GM12878 (cell line): ENCODE measurements around the gene PLB1. TPM values are rescaled to one million over a fixed set of nuclear protein-coding genes. Genes with fewer than 3 reads are reported as not detected.

Experiments
- ATAC-seq: fragments of 200-7000 bp; cut with Tn5 transposase; 3 replicates; pipeline ENCODE4 v1.9.1; 2020; ENCODE audit warnings: mild to moderate bottlenecking, moderate library complexity
- BruUV-seq: library from RNA; stranded (reverse); fragments of 400-500 nt; replicated peaks from 2 replicates; lab custom pipeline; 2021; lab: Mats Ljungman, UMichigan
- CTCF ChIA-PET: fragments of 300-600 bp; sonication (Branson Sonifier 250); formaldehyde crosslinking; extraction: SDS; loops from one replicate; lab custom pipeline; 2021; ENCODE audit warnings: inconsistent platforms; lab: Yijun Ruan, JAX
- POLR2A ChIA-PET: fragments of 350-600 bp; formaldehyde crosslinking; extraction: SDS; loops from one replicate; lab custom pipeline; 2021; ENCODE audit warnings: inconsistent platforms; lab: Charles Lee
- RAD21 ChIA-PET: fragments of 300-600 bp; sonication (Branson Sonifier 250); formaldehyde crosslinking; loops from one replicate; lab custom pipeline; 2023; ENCODE audit warnings: antibody characterized with exemption; ENCODE audit not compliant: unreplicated experiment; lab: Charles Lee
- SMC1A ChIA-PET: fragments of 300-600 bp; sonication (Branson Sonifier 250); formaldehyde crosslinking; loops from one replicate; lab custom pipeline; 2023; ENCODE audit not compliant: unreplicated experiment, uncharacterized antibody; lab: Charles Lee
- DNase-seq: peaks from one replicate; pipeline ENCODE4 v3.0.0-alpha.2; 2011; ENCODE audit warnings: low read depth, low spot score
- FAIRE-seq: peaks from 3 replicates; lab custom pipeline; 2011; peaks lifted over from hg19 to GRCh38; lab: Jason Lieb, UNC
- H2AFZ ChIP-seq: 2 replicates; pipeline ENCODE4 v1.6.0; 2011; ENCODE audit warnings: low read depth, low read length, control low read depth; ENCODE audit not compliant: control insufficient read depth
- H3K27ac ChIP-seq: 2 replicates; pipeline ENCODE4 v1.5.1; 2011; ENCODE audit warnings: control low read depth; ENCODE audit not compliant: control insufficient read depth, insufficient read depth
- H3K27me3 ChIP-seq, 2 experiments: replicated peaks in 1 of 2; 2 replicates each; pipeline versions ENCODE4 v1.6.0 to v1.6.1; 2011; ENCODE audit warnings: low read length in 1 of 2; ENCODE audit not compliant: control insufficient read depth in 2 of 2, insufficient read depth in 2 of 2
- H3K36me3 ChIP-seq, 2 experiments: 2 replicates each; pipeline ENCODE4 v1.5.1; 2011; ENCODE audit warnings: low read length in 1 of 2; ENCODE audit not compliant: control insufficient read depth in 2 of 2, insufficient read depth in 2 of 2
- H3K4me1 ChIP-seq: 2 replicates; pipeline ENCODE4 v1.6.1; 2011; ENCODE audit warnings: mild to moderate bottlenecking, low read length, moderate library complexity, mixed read lengths; ENCODE audit not compliant: control insufficient read depth, insufficient read depth
- H3K4me2 ChIP-seq: 2 replicates; pipeline ENCODE4 v1.6.0; 2011; ENCODE audit warnings: control low read depth; ENCODE audit not compliant: control insufficient read depth, insufficient read depth
- H3K4me3 ChIP-seq: fragments of 200-600 bp; sonication (generic); 2 replicates; pipeline ENCODE4 v1.5.1; 2016
- H3K79me2 ChIP-seq: 2 replicates; pipeline ENCODE4 v1.6.0; 2011; ENCODE audit warnings: low read length; ENCODE audit not compliant: control insufficient read depth, insufficient read depth
- H3K9ac ChIP-seq: 2 replicates; pipeline ENCODE4 v1.8.0; 2011; ENCODE audit warnings: low read length, control low read depth, mixed read lengths; ENCODE audit not compliant: control insufficient read depth, insufficient read depth
- H3K9me3 ChIP-seq: replicated peaks from 3 replicates; pipeline ENCODE4 v1.5.1; 2011; ENCODE audit warnings: mild to moderate bottlenecking, low read length; ENCODE audit not compliant: control insufficient read depth, insufficient read depth
- H4K20me1 ChIP-seq: 2 replicates; pipeline ENCODE4 v1.6.0; 2011; ENCODE audit not compliant: control insufficient read depth, insufficient read depth
- DPF2 ChIP-seq: fragments of 450-650 bp; IDR thresholded peaks from 2 replicates; pipeline ENCODE4 v1.6.1; 2017; ENCODE audit warnings: mild to moderate bottlenecking
- KDM1A ChIP-seq: fragments of 200-600 bp; sonication (generic); IDR thresholded peaks from 2 replicates; pipeline ENCODE4 v1.6.1; 2016; ENCODE audit warnings: borderline replicate concordance
- NKRF ChIP-seq: fragments of 450-650 bp; conservative IDR thresholded peaks from 2 replicates; pipeline ENCODE4 v1.6.1; 2017; ENCODE audit warnings: mild to moderate bottlenecking, moderate library complexity
- NRF1 ChIP-seq: conservative IDR thresholded peaks from 2 replicates; pipeline ENCODE4 v1.6.1; 2011; ENCODE audit warnings: mild to moderate bottlenecking, low read depth, low read length, improper control_type of control experiment
- PBX3 ChIP-seq: IDR thresholded peaks from 2 replicates; pipeline ENCODE4 v1.6.1; 2011; ENCODE audit warnings: mild to moderate bottlenecking, low read depth, low read length, moderate library complexity; ENCODE audit not compliant: insufficient replicate concordance
- STAT3 ChIP-seq: IDR thresholded peaks from 2 replicates; pipeline ENCODE4 v1.6.1; 2011; ENCODE audit warnings: low read depth, low read length, improper control_type of control experiment
- USF1 ChIP-seq: IDR thresholded peaks from 2 replicates; pipeline ENCODE4 v1.6.1; 2011; ENCODE audit warnings: borderline replicate concordance, low read depth, mild to moderate bottlenecking, moderate library complexity, mixed read lengths, low read length; ENCODE audit not compliant: insufficient read depth; ENCODE audit errors: extremely low read length
- USF2 ChIP-seq: IDR thresholded peaks from 2 replicates; pipeline ENCODE4 v1.6.1; 2011; ENCODE audit warnings: low read depth, low read length, improper control_type of control experiment, borderline replicate concordance
- ZBTB11 ChIP-seq: fragments of 450-650 bp; formaldehyde crosslinking; IDR thresholded peaks from 2 replicates; pipeline ENCODE4 v1.5.0; 2022; ENCODE audit warnings: mild to moderate bottlenecking, missing genetic modification characterization
- ZNF217 ChIP-seq: fragments of 450-650 bp; IDR thresholded peaks from 2 replicates; pipeline ENCODE4 v1.6.1; 2017; ENCODE audit warnings: antibody characterized with exemption, mild to moderate bottlenecking
- ZZZ3 ChIP-seq: IDR thresholded peaks from 2 replicates; pipeline ENCODE4 v1.6.1; 2011; ENCODE audit warnings: low read depth; ENCODE audit not compliant: control insufficient read depth, insufficient read length
- WGBS: methylation state at CpG from one replicate; pipeline ENCODE4 v1.1.6; 2016; ENCODE audit warnings: low lambda C conversion rate; ENCODE audit not compliant: insufficient replicate concordance, insufficient coverage; ENCODE audit errors: missing lambda C conversion rate; 5-methylcytosine and 5-hydroxymethylcytosine counted together
- in situ Hi-C: fragments of 300-500 bp; cut with MboI; formaldehyde crosslinking; loops from 9 replicates; pipeline ENCODE4 v1.14.3; 2018; ENCODE audit warnings: mixed read lengths
- intact Hi-C: fragments of 100-400 bp; cut with micrococcal nuclease; formaldehyde crosslinking; loops from one replicate; pipeline ENCODE4 v1.14.2; 2022; ENCODE audit not compliant: unreplicated experiment
- polyA plus RNA-seq, 11 experiments: library from polyadenylated mRNA; depleted of rRNA in 4 of 11; unstranded in 6 of 11; stranded (reverse) in 5 of 11; fragments of >200 nt; fragmentation: Nextera tagmentation in 4 of 11; fragmentation: Illumina TruSeq in 1 of 11; extraction: Ambion mirVana in 4 of 11; extraction: Trizol in 1 of 11; gene quantifications; 1 replicate in 1 of 11; 2 replicates in 10 of 11; pipeline versions ENCODE4 v1.2.1 to v1.2.3, GENCODE V29; 2011 to 2016; ENCODE audit warnings: inconsistent platforms in 2 of 11, missing spikeins in 2 of 11, low read depth in 1 of 11
- total RNA-seq, 4 experiments: library from RNA; depleted of rRNA in 3 of 4; stranded (reverse); fragments of >200 nt in 3 of 4; fragmentation: Illumina TruSeq in 1 of 4; extraction: Trizol in 1 of 4; gene quantifications; 2 replicates each; pipeline versions ENCODE4 v1.2.1 to v1.2.3, GENCODE V29; 2013 to 2021

Gene PLB1
- total and polyA plus RNA-seq, 10 of the 15 experiments (the other 5 are each of a cell fraction or from before 2014, with no cell fraction given): 0.03 to 0.49 (median 0.28) TPM

- WGBS: 0% methylated on average over 1 of the region's 3 CpGs
- H3K79me2 ChIP-seq: no peaks in the 10 kb centered on the region
- ChIA-PET POLR2A (no interaction called here), SMC1A (no interaction called here), CTCF (no interaction called here), RAD21 (no interaction called here)
- H3K27ac ChIP-seq: no peak overlapping the region
- H3K4me3 ChIP-seq: no peak overlapping the region
- H3K9ac ChIP-seq: no peak overlapping the region
- DNase-seq (no peak), FAIRE-seq (no peak), ATAC-seq (no peak)
- no peaks in the 10 kb centered on the region for H3K36me3 ChIP-seq
- H4K20me1 ChIP-seq: no peaks in the 10 kb centered on the region
- H3K4me2 ChIP-seq: no peak overlapping the region
- intact Hi-C loops (no loop called here), in situ Hi-C loops (no loop called here)
- BruUV-seq: no TSS peak
- H3K4me1 ChIP-seq: no peaks in the 10 kb centered on the region
- no peak overlapping the region for H2AFZ ChIP-seq
- H3K9me3 ChIP-seq: no peaks in the 10 kb centered on the region
- TF ChIP-seq DPF2 (no peak), STAT3 (no peak), ZNF217 (no peak), USF2 (no peak), PBX3 (no peak), NKRF (no peak), KDM1A (no peak), ZBTB11 (CRISPR knock-in tag) (no peak), NRF1 (no peak), USF1 (no peak), ZZZ3 (no peak)
- H3K27me3 ChIP-seq: peaks cover 2% of the 10 kb centered on the region in 2 experiments; a peak in 3 of 4 replicates
Observed at GRCh38 chr2:28521663-28522062, 25.8 kb downstream of the PLB1 start.
